Left lung (tissue), 10 donors: ENCODE measurements around the gene TNRC6A. TPM values are rescaled to one million over a fixed set of nuclear protein-coding genes. Genes with fewer than 3 reads are reported as not detected.

Experiments
- ATAC-seq: fragments of 200-7000 bp; cut with Tn5 transposase; one replicate; pipeline ENCODE4 v1.9.1; 2020; ENCODE audit warnings: moderate library complexity
- DNase-seq, 4 donors: peaks; one replicate each; pipeline ENCODE4 v3.0.0-alpha.2; 2013 to 2020
- H3K27ac ChIP-seq, 2 donors: fragments of 200-600 bp; sonication (generic) in 1 of 2; one replicate each; pipeline versions ENCODE4 v1.5.0 to v1.8.0; 2020 to 2021
- H3K27me3 ChIP-seq, 2 donors: fragments of 200-600 bp; sonication (generic) in 1 of 2; one replicate each; pipeline versions ENCODE4 v1.5.0 to v1.8.0; 2020 to 2021
- H3K36me3 ChIP-seq, 2 donors: fragments of 200-600 bp; sonication (generic) in 1 of 2; one replicate each; pipeline versions ENCODE4 v1.5.0 to v1.8.0; 2020 to 2021
- H3K4me1 ChIP-seq, 2 donors: fragments of 200-600 bp; one replicate each; pipeline ENCODE4 v1.8.0; 2021
- H3K4me3 ChIP-seq, 2 donors: fragments of 200-600 bp; sonication (generic) in 1 of 2; one replicate each; pipeline versions ENCODE4 v1.5.0 to v1.8.0; 2020 to 2021; ENCODE audit warnings: mild to moderate bottlenecking in 1 of 2
- H3K9me3 ChIP-seq, 2 donors: fragments of 200-600 bp; sonication (generic) in 1 of 2; one replicate each; pipeline versions ENCODE4 v1.5.0 to v1.8.0; 2020 to 2021
- CTCF ChIP-seq, 2 donors: fragments of 200-600 bp; sonication (generic) in 1 of 2; IDR thresholded peaks; one replicate each; pipeline versions ENCODE4 v1.5.0 to v1.8.0; 2021; ENCODE audit warnings: antibody characterized with exemption in 2 of 2
- intact Hi-C, 2 donors: fragments of 100-400 bp; cut with DNase I; formaldehyde crosslinking; loops; one replicate each; pipeline versions ENCODE4 v1.11.2 to v1.14.2; 2022
- polyA plus RNA-seq, 6 donors: library from polyadenylated mRNA; unstranded; fragments of 120-200 nt; gene quantifications; one replicate each; pipeline ENCODE4 v1.2.1, GENCODE V29; 2013; ENCODE audit not compliant: insufficient read length in 6 of 6
- total RNA-seq, 2 donors: library from RNA; stranded (reverse); fragmentation: NEBNext Ultra II Directional; extraction: Animal tissue kit (Norgen Biotek cat#: 25700); gene quantifications; one replicate each; pipeline ENCODE4 v1.2.1, GENCODE V29; 2021
- donor health status: DM: no; HTN: yes; CAD: no.
- donor health status: DM: no; HTN: no; CAD: no.

Gene TNRC6A
- total and polyA plus RNA-seq, 8 donors: 34.0 to 81.2 (median 72.7) TPM

- no peak overlapping the region for H3K4me3 ChIP-seq
- no peaks in the 10 kb centered on the region for H3K9me3 ChIP-seq
- no peaks in the 10 kb centered on the region for H3K4me1 ChIP-seq
- DNase-seq: no peak
- intact Hi-C loops: no loop called here
- no peak for ATAC-seq
- TF ChIP-seq CTCF (IDR thresholded peaks at IDR 0.05): no peak
- H3K27ac ChIP-seq: no peak overlapping the region
- H3K27me3 ChIP-seq: no peaks in the 10 kb centered on the region
- H3K36me3 ChIP-seq: no peaks in the 10 kb centered on the region
These were observed 143.6 kb downstream of the TNRC6A start for GRCh38 chr16:24873028-24873427.

- no peak for TF ChIP-seq CTCF (IDR thresholded peaks at IDR 0.05)
- ATAC-seq (no peak), DNase-seq (no peak)
- intact Hi-C loops: no loop called here
- Histone ChIP-seq H3K4me3 (no peak overlapping the region), H3K36me3 (no peaks in the 10 kb centered on the region), H3K9me3 (no peaks in the 10 kb centered on the region), H3K27me3 (no peaks in the 10 kb centered on the region), H3K4me1 (no peaks in the 10 kb centered on the region), H3K27ac (no peak overlapping the region)
These were observed 146.0 kb downstream of the TNRC6A start for GRCh38 chr16:24875466-24875865.

Other genes starting within 250 kb of the TNRC6A start
- gene RBBP6, start 190.1 kb upstream of the TNRC6A start, total RNA-seq: 10 to 100 TPM; 39.1 to 39.7 TPM
- gene RBBP6, start 190.1 kb upstream of the TNRC6A start, polyA plus RNA-seq: 10 to 100 TPM; 81.7 to 91.1 (median 87.0) TPM
- gene SLC5A11, start 116.3 kb downstream of the TNRC6A start, total RNA-seq: under 1 TPM in 1 of 2 donors, not detected in 1; 0.10 TPM
- gene SLC5A11, start 116.3 kb downstream of the TNRC6A start, polyA plus RNA-seq: under 1 TPM; 0.09 to 0.60 (median 0.18) TPM